DOHH2 (cell line): ENCODE results near the gene EIF4EBP3.
"Not testable (repeated sequence)": the region's sequence is repeated elsewhere in the genome, so short reads cannot be mapped to it uniquely, and the experiment has no call there.

Experiments used
- H3F3A ChIP-seq: fragments of 200-600 bp; sonication (generic), shearing (Covaris generic); 2 replicates; pipeline ENCODE4 v1.6.0; 2016; ENCODE audit warnings: antibody characterized with exemption, mild to moderate bottlenecking; ENCODE audit not compliant: control insufficient read depth, insufficient read depth
- H3K27ac ChIP-seq: fragments of 200-600 bp; sonication (generic); 2 replicates; pipeline ENCODE4 v1.5.1; 2014; ENCODE audit warnings: low read depth, mild to moderate bottlenecking, low read length, moderate library complexity
- H3K27me3 ChIP-seq: fragments of 200-600 bp; sonication (generic); 2 replicates; pipeline ENCODE4 v1.6.1; 2014; ENCODE audit warnings: mild to moderate bottlenecking, low read length, mixed read lengths; ENCODE audit not compliant: control insufficient read depth
- H3K36me3 ChIP-seq: fragments of 200-600 bp; sonication (generic); 2 replicates; pipeline ENCODE4 v1.6.1; 2014; ENCODE audit warnings: mild to moderate bottlenecking, low read length, moderate library complexity, mixed read lengths; ENCODE audit not compliant: control insufficient read depth
- H3K4me1 ChIP-seq: fragments of 200-600 bp; sonication (generic); 2 replicates; pipeline ENCODE4 v1.6.1; 2014; ENCODE audit warnings: mild to moderate bottlenecking, low read length, mixed read lengths; ENCODE audit not compliant: control insufficient read depth
- H3K4me2 ChIP-seq: fragments of 200-600 bp; sonication (generic); 2 replicates; pipeline ENCODE4 v1.6.0; 2014; ENCODE audit warnings: mild to moderate bottlenecking, low read length, moderate library complexity
- H3K4me3 ChIP-seq: fragments of 200-600 bp; sonication (generic); 2 replicates; pipeline ENCODE4 v1.5.1; 2014; ENCODE audit warnings: mild to moderate bottlenecking, low read length, mixed read lengths
- H3K79me2 ChIP-seq: fragments of 200-600 bp; sonication (generic); 2 replicates; pipeline ENCODE4 v1.6.1; 2014; ENCODE audit warnings: mild to moderate bottlenecking, low read length, mixed read lengths; ENCODE audit not compliant: control insufficient read depth
- H3K9me2 ChIP-seq: fragments of 200-600 bp; sonication (generic); replicated peaks from 2 replicates; pipeline ENCODE4 v1.6.1; 2014; ENCODE audit warnings: mild to moderate bottlenecking, low read length, mixed read lengths; ENCODE audit not compliant: control insufficient read depth
- H3K9me3 ChIP-seq: fragments of 200-600 bp; sonication (generic); 2 replicates; pipeline ENCODE4 v1.6.1; 2014; ENCODE audit warnings: antibody characterized with exemption, low read length, mixed read lengths; ENCODE audit not compliant: control insufficient read depth, insufficient read depth
- H4K20me1 ChIP-seq: fragments of 200-600 bp; sonication (generic); 2 replicates; pipeline ENCODE4 v1.6.0; 2014; ENCODE audit warnings: low read depth, mild to moderate bottlenecking, antibody characterized with exemption, low read length, moderate library complexity; ENCODE audit not compliant: control insufficient read depth, insufficient read depth
- CTCF ChIP-seq: fragments of 200-600 bp; sonication (generic); IDR thresholded peaks from one replicate; pipeline ENCODE4 v1.5.1; 2014; ENCODE audit warnings: antibody characterized with exemption, mild to moderate bottlenecking, low read depth, low read length; ENCODE audit not compliant: poor library complexity, severe bottlenecking
- EZH2phosphoT487 ChIP-seq: fragments of 200-600 bp; sonication (generic); IDR thresholded peaks from 2 replicates; pipeline ENCODE4 v1.6.1; 2017; ENCODE audit warnings: borderline replicate concordance, mild to moderate bottlenecking, antibody characterized with exemption, low read length, moderate library complexity, mixed read lengths

EIF4EBP3 gene

GRCh38 chr5:140575309-140575708, 27.8 kb downstream of the EIF4EBP3 start:
- Histone ChIP-seq H3K4me2 (no peak overlapping the region), H4K20me1 (no peaks in the 10 kb centered on the region), H3K9me2 (no peaks in the 10 kb centered on the region), H3K4me1 (0 out of 2 replicates have a peak, but pooled peaks cover 2% of the 10 kb centered on the region), H3K4me3 (no peak overlapping the region), H3K27me3 (no peaks in the 10 kb centered on the region), H3K9me3 (no peaks in the 10 kb centered on the region), H3F3A (no peaks in the 10 kb centered on the region), H3K27ac (no peak overlapping the region), H3K79me2 (no peaks in the 10 kb centered on the region), H3K36me3 (no peaks in the 10 kb centered on the region)
- no peak for TF ChIP-seq CTCF
- no peak for TF ChIP-seq EZH2phosphoT487

- Histone ChIP-seq H3K27ac (no peak overlapping the region), H3F3A (no peaks in the 10 kb centered on the region), H3K27me3 (peaks cover 4% of the 10 kb centered on the region), H3K9me3 (no peaks in the 10 kb centered on the region), H3K36me3 (no peaks in the 10 kb centered on the region), H3K4me3 (no peak overlapping the region), H3K4me2 (no peak overlapping the region), H3K4me1 (0 out of 2 replicates have a peak, but pooled peaks cover 2% of the 10 kb centered on the region), H3K79me2 (no peaks in the 10 kb centered on the region), H4K20me1 (no peaks in the 10 kb centered on the region), H3K9me2 (no peaks in the 10 kb centered on the region)
- TF ChIP-seq CTCF (no peak), EZH2phosphoT487 (no peak)
Measured at GRCh38 chr5:140576776-140577201, 29.3 kb downstream of the EIF4EBP3 start.

GRCh38 chr5:140579188-140579747, 31.8 kb downstream of the EIF4EBP3 start:
- not testable (repeated sequence) for H3K36me3 ChIP-seq, H3K9me2 ChIP-seq

GRCh38 chr5:140587495-140587894, 40.0 kb downstream of the EIF4EBP3 start:
- no peaks in the 10 kb centered on the region for H3K9me3 ChIP-seq
- no peaks in the 10 kb centered on the region for H3K4me1 ChIP-seq
- H3K4me2 ChIP-seq = no peak overlapping the region
- H3K9me2 ChIP-seq = no peaks in the 10 kb centered on the region
- H3K27ac ChIP-seq = no peak overlapping the region
- H3F3A ChIP-seq = no peaks in the 10 kb centered on the region
- H3K27me3 ChIP-seq = peaks cover 11% of the 10 kb centered on the region
- TF ChIP-seq EZH2phosphoT487 (no peak), CTCF (no peak)
- H3K36me3 ChIP-seq = no peaks in the 10 kb centered on the region
- no peaks in the 10 kb centered on the region for H4K20me1 ChIP-seq
- H3K4me3 ChIP-seq = no peak overlapping the region
- no peaks in the 10 kb centered on the region for H3K79me2 ChIP-seq

More at GRCh38 chr5:140579188-140579747, 31.8 kb downstream of the EIF4EBP3 start:
- not testable (repeated sequence) for H3F3A ChIP-seq, H3K27me3 ChIP-seq, H3K4me3 ChIP-seq, H3K9me3 ChIP-seq, H3K79me2 ChIP-seq, H3K27ac ChIP-seq, H4K20me1 ChIP-seq, H3K4me2 ChIP-seq, H3K4me1 ChIP-seq
